Measurements from ENCODE around the gene NLGN2.

NLGN2 gene

GRCh38 chr17:7438656-7439460 lies 31.2 kb downstream of the NLGN2 start:
- no peak for DNase-seq

GRCh38 chr17:7439462-7440112 lies 31.9 kb downstream of the NLGN2 start, which contains the start of gene FGF11:
Gene FGF11, plus strand, starts transcription at chr17:7439512. Its CDS starts 109 bp downstream, at chr17:7439621.
- DNase-seq, result no peak

- no peak for DNase-seq
These were observed 32.6 kb downstream of the NLGN2 start for GRCh38 chr17:7440113-7440833.

- DNase-seq, result no peak
These were observed 33.2 kb downstream of the NLGN2 start for GRCh38 chr17:7440834-7441195.

GRCh38 chr17:7441266-7441665 lies 33.6 kb downstream of the NLGN2 start:
- DNase-seq, result no peak

- DNase-seq, result no peak
These were observed 34.5 kb downstream of the NLGN2 start for GRCh38 chr17:7442142-7442541.

- DNase-seq, result no peak
These were observed 36.1 kb downstream of the NLGN2 start for GRCh38 chr17:7443499-7444485.

- peak; percentile 12 for DNase-seq
These were observed 37.3 kb downstream of the NLGN2 start, which contains the start of gene CHRNB1 for GRCh38 chr17:7444682-7445618. Gene CHRNB1, plus strand, starts transcription at chr17:7445061. Its CDS starts 67 bp downstream, at chr17:7445128.

GRCh38 chr17:7445619-7445968 lies 37.9 kb downstream of the NLGN2 start:
- DNase-seq, result no peak

GRCh38 chr17:7448461-7448860 lies 40.8 kb downstream of the NLGN2 start:
- DNase-seq, result no peak

GRCh38 chr17:7459961-7460545 lies 52.4 kb downstream of the NLGN2 start:
- no peak for DNase-seq

- DNase-seq, result no peak
These were observed 53.4 kb downstream of the NLGN2 start for GRCh38 chr17:7460850-7461660.

- DNase-seq, result no peak
These were observed 55.1 kb downstream of the NLGN2 start for GRCh38 chr17:7462474-7463371.

GRCh38 chr17:7463372-7463846 lies 55.8 kb downstream of the NLGN2 start:
- no peak for DNase-seq

GRCh38 chr17:7464081-7464480 lies 56.4 kb downstream of the NLGN2 start:
- no peak for DNase-seq

- no peak for DNase-seq
These were observed 58.1 kb downstream of the NLGN2 start for GRCh38 chr17:7465597-7466275.

GRCh38 chr17:7466318-7466638 lies 58.6 kb downstream of the NLGN2 start:
- DNase-seq, result no peak

- DNase-seq, result no peak
These were observed 59.1 kb downstream of the NLGN2 start for GRCh38 chr17:7466639-7467341.
